ENCODE results near the gene LRMDA. TPM values are rescaled to one million over a fixed set of nuclear protein-coding genes. Genes with fewer than 3 reads are reported as not detected.

LRMDA gene
- total RNA-seq, 2 experiments from 2014 or later: not detected

DNA sequence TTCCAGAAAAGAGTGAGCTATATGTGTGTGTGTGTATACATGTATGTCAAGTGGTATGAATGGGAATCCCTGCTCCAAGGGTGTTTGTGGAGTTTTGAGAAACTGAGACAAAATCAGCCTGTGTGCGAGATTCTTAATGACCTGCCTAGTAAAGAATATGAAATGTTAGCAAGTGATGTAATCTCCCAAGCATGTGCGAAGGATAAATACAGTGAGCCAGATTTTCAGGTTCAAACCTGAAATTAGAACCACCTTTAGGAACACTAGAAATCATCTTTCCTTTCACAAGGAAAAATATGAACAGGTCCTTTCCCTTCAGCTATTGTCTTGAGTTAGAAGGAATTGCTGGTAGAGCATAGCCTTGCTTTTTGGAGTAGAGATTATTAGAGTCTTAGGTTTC is 457.6 kb downstream of the LRMDA start:
- CTCF ChIA-PET (ENCODE audit: unreplicated experiment): no interaction called here
- Histone ChIP-seq H3K36me3 (ENCODE audit: insufficient read depth, low read length) (no peaks in the 10 kb centered on the region), H3K4me2 (ENCODE audit: low read length) (no peak overlapping the region), H4K20me1 (ENCODE audit: insufficient read depth, low read length) (no peaks in the 10 kb centered on the region), H3K4me3 (ENCODE audit: low read depth, low read length, poor library complexity, severe bottlenecking) (no peak overlapping the region), H3K9me2 (ENCODE audit: insufficient read depth, low read length) (no peaks in the 10 kb centered on the region), H3K79me2 (ENCODE audit: insufficient read depth, low read depth, low read length) (no peaks in the 10 kb centered on the region), H3K9me3 (ENCODE audit: low read length) (no peaks in the 10 kb centered on the region), H3K27ac (ENCODE audit: low read depth, low read length, poor library complexity, severe bottlenecking) (no peak overlapping the region), H3K4me1 (ENCODE audit: insufficient read depth, low read length, poor library complexity, severe bottlenecking) (no peaks in the 10 kb centered on the region), H2AFZ (ENCODE audit: low read length) (no peak overlapping the region)
- no TSS peak for BruUV-seq (replicated peaks)
- DNase-seq (ENCODE audit: low spot score): no peak
- intact Hi-C loops (cut with micrococcal nuclease; ENCODE audit: unreplicated experiment): no loop called here
- POLR2A ChIA-PET: no interaction called here
- no peak for TF ChIP-seq CTCF (conservative IDR thresholded peaks at IDR 0.05; ENCODE audit: low read length)
- no peak for TF ChIP-seq EZH2phosphoT487 (IDR thresholded peaks at IDR 0.05; ENCODE audit: borderline replicate concordance, low read depth, low read length)

DNA sequence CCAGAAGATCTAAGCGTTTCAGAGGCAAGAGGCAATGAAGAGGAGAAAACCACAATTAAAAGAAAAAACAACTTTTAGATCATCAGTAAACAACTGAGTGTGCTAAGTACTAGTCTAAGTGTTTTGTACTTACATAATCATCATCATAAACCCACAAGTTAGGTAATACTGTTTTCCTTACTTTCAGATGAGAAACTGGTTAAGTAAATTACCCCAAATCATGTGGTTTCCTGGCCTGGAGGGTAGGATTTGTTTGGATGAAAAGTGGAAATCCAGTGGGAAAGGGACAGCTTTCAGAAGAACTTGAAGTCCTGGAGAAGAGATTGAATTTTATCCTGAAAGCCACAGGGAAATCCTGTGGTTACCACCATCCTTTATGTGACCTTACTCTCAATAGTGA is 463.3 kb downstream of the LRMDA start:
- no peaks in the 10 kb centered on the region for H3K36me3 ChIP-seq (ENCODE audit: insufficient read depth, low read length)
- no peak for DNase-seq (ENCODE audit: low spot score)
- TF ChIP-seq CTCF (conservative IDR thresholded peaks at IDR 0.05; ENCODE audit: low read length) (no peak), EZH2phosphoT487 (IDR thresholded peaks at IDR 0.05; ENCODE audit: borderline replicate concordance, low read depth, low read length) (no peak)
- no peak overlapping the region for H2AFZ ChIP-seq (ENCODE audit: low read length)
- H3K79me2 ChIP-seq (ENCODE audit: insufficient read depth, low read depth, low read length): no peaks in the 10 kb centered on the region
- intact Hi-C loops (cut with micrococcal nuclease; ENCODE audit: unreplicated experiment): no loop called here
- POLR2A ChIA-PET: no interaction called here
- H3K4me2 ChIP-seq (ENCODE audit: low read length): no peak overlapping the region
- H3K4me3 ChIP-seq (ENCODE audit: low read depth, low read length, poor library complexity, severe bottlenecking): no peak overlapping the region
- CTCF ChIA-PET (ENCODE audit: unreplicated experiment): no interaction called here
- H3K9me3 ChIP-seq (ENCODE audit: low read length): no peaks in the 10 kb centered on the region
- H3K9me2 ChIP-seq (ENCODE audit: insufficient read depth, low read length): no peaks in the 10 kb centered on the region
- BruUV-seq (replicated peaks): no TSS peak
- H3K4me1 ChIP-seq (ENCODE audit: insufficient read depth, low read length, poor library complexity, severe bottlenecking): no peaks in the 10 kb centered on the region
- H4K20me1 ChIP-seq (ENCODE audit: insufficient read depth, low read length): no peaks in the 10 kb centered on the region
- no peak overlapping the region for H3K27ac ChIP-seq (ENCODE audit: low read depth, low read length, poor library complexity, severe bottlenecking)

DNA sequence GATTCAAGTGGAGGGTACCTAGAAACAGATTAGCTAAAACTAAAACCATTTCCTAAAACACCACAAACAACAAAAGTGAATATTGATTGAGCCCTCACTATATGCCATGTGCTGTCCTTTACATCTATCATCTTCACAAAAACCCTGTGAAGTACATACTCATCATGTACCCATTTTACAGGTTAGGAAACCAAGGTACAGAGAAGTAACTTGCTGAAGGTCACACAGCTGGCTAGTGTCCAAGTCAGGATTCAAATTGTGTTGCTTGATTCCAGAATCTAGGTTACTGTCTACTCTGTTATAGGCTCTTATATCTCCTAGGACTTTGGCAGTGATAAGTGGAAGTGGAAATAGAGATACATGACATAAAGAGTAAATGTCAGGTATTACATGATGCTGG is 463.8 kb downstream of the LRMDA start:
- Histone ChIP-seq H3K4me1 (ENCODE audit: insufficient read depth, low read length, poor library complexity, severe bottlenecking) (no peaks in the 10 kb centered on the region), H3K9me2 (ENCODE audit: insufficient read depth, low read length) (no peaks in the 10 kb centered on the region), H3K79me2 (ENCODE audit: insufficient read depth, low read depth, low read length) (no peaks in the 10 kb centered on the region), H3K4me3 (ENCODE audit: low read depth, low read length, poor library complexity, severe bottlenecking) (no peak overlapping the region), H3K9me3 (ENCODE audit: low read length) (no peaks in the 10 kb centered on the region), H3K36me3 (ENCODE audit: insufficient read depth, low read length) (no peaks in the 10 kb centered on the region), H3K27ac (ENCODE audit: low read depth, low read length, poor library complexity, severe bottlenecking) (no peak overlapping the region), H3K4me2 (ENCODE audit: low read length) (no peak overlapping the region), H4K20me1 (ENCODE audit: insufficient read depth, low read length) (no peaks in the 10 kb centered on the region), H2AFZ (ENCODE audit: low read length) (no peak overlapping the region)
- intact Hi-C loops (cut with micrococcal nuclease; ENCODE audit: unreplicated experiment): no loop called here
- POLR2A ChIA-PET: no interaction called here
- TF ChIP-seq CTCF (conservative IDR thresholded peaks at IDR 0.05; ENCODE audit: low read length): no peak
- TF ChIP-seq EZH2phosphoT487 (IDR thresholded peaks at IDR 0.05; ENCODE audit: borderline replicate concordance, low read depth, low read length): no peak
- no TSS peak for BruUV-seq (replicated peaks)
- DNase-seq (ENCODE audit: low spot score): no peak
- CTCF ChIA-PET (ENCODE audit: unreplicated experiment): no interaction called here

Data from OCI-LY7 (cell line).